Fibroblast of the aortic adventitia (primary cell): ENCODE data around the gene FGD2. TPM values are rescaled to one million over a fixed set of nuclear protein-coding genes. Genes with fewer than 3 reads are reported as not detected.
A peak's percentile ranks its signal among the peaks of the same experiment; 100 is the strongest.

Experiments
- DNase-seq: peaks from one replicate; pipeline ENCODE4 v3.0.0-alpha.2; 2010; ENCODE audit warnings: low read depth
- H3K4me3 ChIP-seq: 2 replicates; pipeline ENCODE4 v1.5.1; 2011; ENCODE audit warnings: low read depth, mild to moderate bottlenecking, control low read depth, low read length, moderate library complexity
- total RNA-seq: library from RNA; depleted of rRNA; stranded (reverse); fragments of >200 nt; gene quantifications from 2 replicates; pipeline ENCODE4 v1.2.3, GENCODE V29; 2012; ENCODE audit warnings: low replicate concordance
- TF ChIP-seq, protein P1 (sequence below): IDR thresholded peaks from 2 replicates; pipeline ENCODE4 v1.5.1; 2011; ENCODE audit warnings: mild to moderate bottlenecking, low read length, control low read depth, inconsistent platforms; ENCODE audit not compliant: insufficient read depth

Gene FGD2
- total RNA-seq, 1 donor, result not detected

DNA sequence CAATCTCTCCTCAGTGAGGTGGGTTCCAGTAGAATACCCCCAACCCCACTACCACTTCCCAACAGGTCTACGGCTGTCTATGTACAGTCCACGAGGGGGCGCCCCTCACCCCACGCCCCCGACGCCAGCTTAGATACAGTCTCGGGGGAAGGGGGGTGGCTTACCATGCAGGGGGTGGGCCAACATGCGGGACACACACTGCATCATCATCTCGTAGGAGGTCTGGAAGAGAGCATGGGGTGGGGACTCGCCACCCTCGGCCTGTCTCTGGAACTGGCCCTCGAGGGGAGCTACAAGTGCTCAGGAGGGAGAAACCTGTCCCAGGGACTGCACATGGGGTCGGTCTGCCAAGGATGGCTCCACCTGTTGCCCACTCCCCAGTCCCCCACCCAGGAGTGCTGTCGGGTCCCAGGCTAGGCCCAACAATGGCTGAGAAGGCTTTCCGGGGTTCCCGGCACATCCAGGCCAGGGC, 27.9 kb upstream of the FGD2 start:
- DNase-seq, result no peak
- H3K4me3 ChIP-seq, result no peak overlapping the region
- TF ChIP-seq, protein P1, sequence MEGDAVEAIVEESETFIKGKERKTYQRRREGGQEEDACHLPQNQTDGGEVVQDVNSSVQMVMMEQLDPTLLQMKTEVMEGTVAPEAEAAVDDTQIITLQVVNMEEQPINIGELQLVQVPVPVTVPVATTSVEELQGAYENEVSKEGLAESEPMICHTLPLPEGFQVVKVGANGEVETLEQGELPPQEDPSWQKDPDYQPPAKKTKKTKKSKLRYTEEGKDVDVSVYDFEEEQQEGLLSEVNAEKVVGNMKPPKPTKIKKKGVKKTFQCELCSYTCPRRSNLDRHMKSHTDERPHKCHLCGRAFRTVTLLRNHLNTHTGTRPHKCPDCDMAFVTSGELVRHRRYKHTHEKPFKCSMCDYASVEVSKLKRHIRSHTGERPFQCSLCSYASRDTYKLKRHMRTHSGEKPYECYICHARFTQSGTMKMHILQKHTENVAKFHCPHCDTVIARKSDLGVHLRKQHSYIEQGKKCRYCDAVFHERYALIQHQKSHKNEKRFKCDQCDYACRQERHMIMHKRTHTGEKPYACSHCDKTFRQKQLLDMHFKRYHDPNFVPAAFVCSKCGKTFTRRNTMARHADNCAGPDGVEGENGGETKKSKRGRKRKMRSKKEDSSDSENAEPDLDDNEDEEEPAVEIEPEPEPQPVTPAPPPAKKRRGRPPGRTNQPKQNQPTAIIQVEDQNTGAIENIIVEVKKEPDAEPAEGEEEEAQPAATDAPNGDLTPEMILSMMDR, result peak; percentile 53

DNA sequence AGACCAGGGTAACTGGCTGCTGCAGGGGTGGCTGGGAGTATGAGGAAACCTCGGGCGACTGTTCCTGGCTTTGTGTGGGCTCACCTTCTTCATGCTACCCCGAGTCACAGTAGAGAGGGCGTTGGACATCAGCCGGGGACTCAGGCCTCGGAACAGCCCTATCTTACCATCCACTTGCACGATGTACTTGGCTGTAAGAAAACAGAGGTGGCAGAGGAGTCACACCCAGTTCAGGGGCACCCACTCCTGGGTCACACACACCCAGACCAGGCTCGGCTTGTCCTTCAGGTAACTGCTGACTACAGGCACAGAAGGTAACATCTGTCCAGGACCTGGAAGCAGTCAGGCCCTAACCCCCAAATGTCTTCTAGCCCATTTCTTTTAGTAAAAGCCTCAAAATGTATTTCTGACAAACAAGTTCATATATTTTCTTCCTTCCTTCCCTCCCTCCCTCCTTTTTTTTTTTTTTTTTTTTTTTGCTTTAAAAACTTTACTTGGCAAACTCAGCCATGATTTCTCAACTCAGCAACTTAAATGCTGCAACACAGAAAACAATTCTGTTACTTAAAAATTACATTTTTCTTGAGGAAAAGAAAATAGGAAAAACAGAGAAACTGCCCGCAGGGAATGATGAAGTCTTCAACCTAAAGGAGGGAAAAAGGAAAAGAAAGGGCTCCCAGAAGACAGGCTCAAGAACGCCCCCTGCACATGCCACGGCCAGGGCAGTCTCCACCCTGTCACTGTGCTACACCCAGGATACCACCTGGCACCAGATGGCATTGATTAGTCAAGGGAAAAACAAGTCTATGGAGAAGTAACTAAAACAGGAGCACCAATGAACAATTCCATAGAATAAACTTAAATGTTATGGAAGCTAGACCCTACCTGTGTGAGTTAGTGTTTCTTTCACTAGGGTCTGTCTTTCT, 26.8 kb upstream of the FGD2 start:
- TF ChIP-seq, protein P1, result no peak
- DNase-seq, result peak; percentile 37

DNA sequence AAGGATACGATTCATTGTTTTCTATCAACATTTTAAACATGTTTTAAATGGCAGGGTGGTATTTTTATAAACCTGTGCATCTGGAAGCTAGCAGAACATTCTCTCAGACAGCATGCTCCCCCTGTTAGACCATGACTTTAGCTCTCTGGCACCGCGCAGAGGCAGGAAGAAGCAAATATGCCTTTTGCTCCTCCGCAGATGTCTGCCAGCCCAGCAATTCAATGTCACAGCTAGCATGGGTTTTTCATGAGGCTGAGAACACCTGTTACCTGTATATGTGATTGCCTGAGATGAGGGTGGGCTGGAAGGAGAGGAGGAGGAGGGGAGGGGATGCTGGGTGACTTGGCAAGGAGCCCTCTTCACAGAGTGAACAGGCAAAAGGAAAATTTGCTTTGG, 26.1 kb upstream of the FGD2 start:
- TF ChIP-seq, protein P1, result peak; percentile 91
- H3K4me3 ChIP-seq, result no peak overlapping the region
- peak; percentile 75 for DNase-seq

More for the DNA sequence above, 26.8 kb upstream of the FGD2 start:
- no peak overlapping the region for H3K4me3 ChIP-seq

DNA sequence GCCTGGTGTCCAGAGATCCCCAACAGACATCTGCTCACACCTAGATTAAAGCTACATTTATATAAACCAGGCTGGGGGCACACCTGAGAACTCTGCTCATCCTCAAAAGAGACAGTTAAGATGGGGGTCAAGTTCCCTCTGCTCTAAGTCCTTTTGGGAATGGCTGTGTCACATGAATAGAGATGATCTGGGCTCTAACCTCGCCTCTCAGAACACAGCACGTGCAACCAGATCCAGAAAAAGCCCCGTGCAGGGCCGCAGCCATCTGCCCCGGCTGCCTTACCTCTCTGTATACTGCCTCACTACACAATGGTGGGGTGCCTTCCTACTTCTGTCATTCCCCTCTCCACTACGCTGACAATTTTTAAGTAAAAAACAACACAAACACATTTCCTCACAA, 25.3 kb upstream of the FGD2 start:
- H3K4me3 ChIP-seq, result no peak overlapping the region
- no peak for DNase-seq
- TF ChIP-seq, protein P1, result no peak

GRCh38 chr6:36980876-36981619, 24.4 kb upstream of the FGD2 start:
- no peak overlapping the region for H3K4me3 ChIP-seq
- DNase-seq, result no peak
- TF ChIP-seq, protein P1, result peak; percentile 10

DNA sequence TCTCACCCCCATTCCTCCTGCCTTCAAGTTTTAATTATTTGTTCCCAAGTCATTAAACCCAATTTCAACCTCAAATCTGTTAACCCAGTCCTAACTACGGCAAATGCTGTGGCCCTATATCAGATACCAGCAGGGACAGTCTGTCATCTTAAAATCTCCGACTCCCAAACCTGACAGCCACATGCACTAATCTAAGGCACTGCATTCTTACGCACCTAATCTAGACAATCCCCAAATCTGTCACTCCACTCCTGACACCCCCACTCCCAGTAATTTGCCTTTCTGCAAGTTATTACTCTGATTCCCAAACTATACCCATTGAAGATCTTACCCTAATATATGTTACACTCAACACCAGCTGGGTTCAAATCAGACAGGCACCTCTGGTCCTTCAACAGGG, 21.9 kb upstream of the FGD2 start:
- TF ChIP-seq, protein P1, result no peak

More for the DNA sequence above, 21.9 kb upstream of the FGD2 start:
- DNase-seq, result no peak
- peak overlapping the region; percentile 99 for H3K4me3 ChIP-seq
